ENCODE results near the gene GPR137. TPM values are rescaled to one million over a fixed set of nuclear protein-coding genes. Genes with fewer than 3 reads are reported as not detected.
A peak's percentile ranks its signal among the peaks of the same experiment; 100 is the strongest.

Gene GPR137
- total and polyA plus RNA-seq, 9 of the 15 experiments (the other 6 are each of a cell fraction or from before 2014, with no cell fraction given): 0.32 to 26.7 (median 10.7) TPM

GRCh38 chr11:64304316-64305072 is 18.8 kb downstream of the GPR137 start (continued):
- TF ChIP-seq, protein P1, sequence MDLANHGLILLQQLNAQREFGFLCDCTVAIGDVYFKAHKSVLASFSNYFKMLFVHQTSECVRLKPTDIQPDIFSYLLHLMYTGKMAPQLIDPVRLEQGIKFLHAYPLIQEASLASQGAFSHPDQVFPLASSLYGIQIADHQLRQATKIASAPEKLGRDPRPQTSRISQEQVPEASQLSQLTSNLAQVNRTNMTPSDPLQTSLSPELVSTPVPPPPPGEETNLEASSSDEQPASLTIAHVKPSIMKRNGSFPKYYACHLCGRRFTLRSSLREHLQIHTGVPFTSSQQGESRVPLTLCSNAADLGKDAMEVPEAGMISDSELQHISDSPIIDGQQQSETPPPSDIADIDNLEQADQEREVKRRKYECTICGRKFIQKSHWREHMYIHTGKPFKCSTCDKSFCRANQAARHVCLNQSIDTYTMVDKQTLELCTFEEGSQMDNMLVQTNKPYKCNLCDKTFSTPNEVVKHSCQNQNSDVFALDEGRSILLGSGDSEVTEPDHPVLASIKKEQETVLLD (IDR thresholded peaks at IDR 0.05): no peak
- TF ChIP-seq, protein P2, sequence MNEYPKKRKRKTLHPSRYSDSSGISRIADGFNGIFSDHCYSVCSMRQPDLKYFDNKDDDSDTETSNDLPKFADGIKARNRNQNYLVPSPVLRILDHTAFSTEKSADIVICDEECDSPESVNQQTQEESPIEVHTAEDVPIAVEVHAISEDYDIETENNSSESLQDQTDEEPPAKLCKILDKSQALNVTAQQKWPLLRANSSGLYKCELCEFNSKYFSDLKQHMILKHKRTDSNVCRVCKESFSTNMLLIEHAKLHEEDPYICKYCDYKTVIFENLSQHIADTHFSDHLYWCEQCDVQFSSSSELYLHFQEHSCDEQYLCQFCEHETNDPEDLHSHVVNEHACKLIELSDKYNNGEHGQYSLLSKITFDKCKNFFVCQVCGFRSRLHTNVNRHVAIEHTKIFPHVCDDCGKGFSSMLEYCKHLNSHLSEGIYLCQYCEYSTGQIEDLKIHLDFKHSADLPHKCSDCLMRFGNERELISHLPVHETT (CRISPR knock-in tag; conservative IDR thresholded peaks at IDR 0.05 in 1 of 2, IDR thresholded peaks at IDR 0.05 in 1 of 2): no peak
- TF ChIP-seq ARID3B (CRISPR knock-in tag; IDR thresholded peaks at IDR 0.05; ENCODE audit: borderline replicate concordance) (no peak), HDAC3 (IDR thresholded peaks at IDR 0.05; ENCODE audit: borderline replicate concordance, partially characterized antibody) (no peak), CBFB (CRISPR knock-in tag; IDR thresholded peaks at IDR 0.05) (peak; percentile 83), ZNF76 (CRISPR knock-in tag; IDR thresholded peaks at IDR 0.05; ENCODE audit: borderline replicate concordance) (no peak), XRCC3 (IDR thresholded peaks at IDR 0.05) (no peak), ZNF197 (CRISPR knock-in tag; IDR thresholded peaks at IDR 0.05; ENCODE audit: low read depth) (no peak), TARDBP (IDR thresholded peaks at IDR 0.05) (peak; percentile 73; the same call in 1 of the 2 replicates), RERE (CRISPR knock-in tag; IDR thresholded peaks at IDR 0.05; ENCODE audit: borderline replicate concordance) (no peak), FOXK1 (CRISPR knock-in tag; IDR thresholded peaks at IDR 0.05; ENCODE audit: borderline replicate concordance) (no peak; the same call in 1 of the 2 replicates), MEF2A (IDR thresholded peaks at IDR 0.05; ENCODE audit: control insufficient read depth, low read depth, low read length) (0 out of 2 replicates have a peak, but pooled peaks have one; percentile 35)
- TF ChIP-seq, protein P3, sequence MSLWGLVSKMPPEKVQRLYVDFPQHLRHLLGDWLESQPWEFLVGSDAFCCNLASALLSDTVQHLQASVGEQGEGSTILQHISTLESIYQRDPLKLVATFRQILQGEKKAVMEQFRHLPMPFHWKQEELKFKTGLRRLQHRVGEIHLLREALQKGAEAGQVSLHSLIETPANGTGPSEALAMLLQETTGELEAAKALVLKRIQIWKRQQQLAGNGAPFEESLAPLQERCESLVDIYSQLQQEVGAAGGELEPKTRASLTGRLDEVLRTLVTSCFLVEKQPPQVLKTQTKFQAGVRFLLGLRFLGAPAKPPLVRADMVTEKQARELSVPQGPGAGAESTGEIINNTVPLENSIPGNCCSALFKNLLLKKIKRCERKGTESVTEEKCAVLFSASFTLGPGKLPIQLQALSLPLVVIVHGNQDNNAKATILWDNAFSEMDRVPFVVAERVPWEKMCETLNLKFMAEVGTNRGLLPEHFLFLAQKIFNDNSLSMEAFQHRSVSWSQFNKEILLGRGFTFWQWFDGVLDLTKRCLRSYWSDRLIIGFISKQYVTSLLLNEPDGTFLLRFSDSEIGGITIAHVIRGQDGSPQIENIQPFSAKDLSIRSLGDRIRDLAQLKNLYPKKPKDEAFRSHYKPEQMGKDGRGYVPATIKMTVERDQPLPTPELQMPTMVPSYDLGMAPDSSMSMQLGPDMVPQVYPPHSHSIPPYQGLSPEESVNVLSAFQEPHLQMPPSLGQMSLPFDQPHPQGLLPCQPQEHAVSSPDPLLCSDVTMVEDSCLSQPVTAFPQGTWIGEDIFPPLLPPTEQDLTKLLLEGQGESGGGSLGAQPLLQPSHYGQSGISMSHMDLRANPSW (CRISPR knock-in tag; IDR thresholded peaks at IDR 0.05): no peak
